PFSK-1 (cell line): ENCODE measurements around the gene UGT1A10.

Source experiments
- FOXP2 ChIP-seq: optimal IDR thresholded peaks from 2 replicates; pipeline ENCODE3; 2011; ENCODE audit warnings: borderline replicate concordance, control low read depth, inconsistent platforms; ENCODE audit not compliant: insufficient read depth; ENCODE audit errors: extremely low read length, extremely low read depth
- POLR2AphosphoS5 ChIP-seq: IDR thresholded peaks from 2 replicates; pipeline ENCODE4 v1.6.1; 2012; ENCODE audit warnings: low read depth, mild to moderate bottlenecking, control low read depth, low read length, moderate library complexity
- SIN3A ChIP-seq: IDR thresholded peaks from 2 replicates; pipeline ENCODE4 v1.6.1; 2012; ENCODE audit warnings: mild to moderate bottlenecking, low read length, moderate library complexity, borderline replicate concordance; ENCODE audit not compliant: insufficient read depth
- TAF1 ChIP-seq: IDR thresholded peaks from 2 replicates; pipeline ENCODE4 v1.6.1; 2012; ENCODE audit warnings: low read length, control low read depth, borderline replicate concordance; ENCODE audit not compliant: insufficient read depth
- TF ChIP-seq, protein P1 (sequence below), 2 experiments: IDR thresholded peaks; 2 replicates each; pipeline versions ENCODE4 v1.6.1 to v1.8.0; 2011 to 2012; ENCODE audit warnings: low read depth in 2 of 2, low read length in 2 of 2, control low read depth in 1 of 2, inconsistent platforms in 1 of 2, mild to moderate bottlenecking in 1 of 2, moderate library complexity in 1 of 2; ENCODE audit not compliant: insufficient read depth in 1 of 2

The UGT1A10 gene

DNA sequence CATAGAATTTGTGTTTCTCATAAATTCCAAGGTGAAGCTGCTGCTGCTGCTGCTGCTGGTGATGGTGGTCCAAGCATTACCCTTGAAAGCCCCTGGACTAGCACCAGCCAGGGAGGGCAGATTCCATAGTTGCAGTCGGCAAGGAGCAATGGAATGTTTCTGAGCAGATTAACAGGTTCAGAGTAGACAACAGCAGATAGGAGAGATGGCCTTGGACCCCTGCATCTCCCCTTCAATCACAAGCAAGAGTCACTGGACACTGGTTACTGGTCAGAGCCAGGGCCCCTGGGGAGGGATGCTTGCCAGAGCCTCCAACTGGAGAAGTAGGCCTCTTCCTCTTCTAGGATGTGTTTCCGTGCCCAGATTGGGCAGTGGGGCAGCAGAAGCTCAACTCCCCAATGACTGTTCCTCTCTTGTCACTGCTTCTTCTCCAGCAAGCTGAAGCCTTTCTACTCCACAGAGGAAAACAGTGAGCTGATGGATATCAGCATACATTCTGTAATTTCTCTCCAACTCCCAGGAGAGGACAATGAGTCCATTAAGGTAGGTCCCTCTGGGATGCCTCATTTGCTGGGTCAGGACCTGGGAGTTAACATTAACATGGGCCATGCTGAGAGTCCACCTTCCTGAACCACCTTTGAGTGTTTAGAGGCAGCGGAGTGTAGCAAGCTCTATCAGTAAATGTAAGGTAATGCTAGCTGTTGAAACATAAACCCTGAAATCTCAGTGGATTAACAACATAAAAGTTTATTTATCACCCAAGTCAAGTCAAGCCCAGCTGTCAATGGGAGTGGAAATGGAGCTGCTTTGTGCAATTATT, 177.2 kb downstream of the UGT1A10 start:
- TF ChIP-seq TAF1 (no peak), SIN3A (no peak), FOXP2 (no peak), POLR2AphosphoS5 (no peak)
- TF ChIP-seq, protein P1, sequence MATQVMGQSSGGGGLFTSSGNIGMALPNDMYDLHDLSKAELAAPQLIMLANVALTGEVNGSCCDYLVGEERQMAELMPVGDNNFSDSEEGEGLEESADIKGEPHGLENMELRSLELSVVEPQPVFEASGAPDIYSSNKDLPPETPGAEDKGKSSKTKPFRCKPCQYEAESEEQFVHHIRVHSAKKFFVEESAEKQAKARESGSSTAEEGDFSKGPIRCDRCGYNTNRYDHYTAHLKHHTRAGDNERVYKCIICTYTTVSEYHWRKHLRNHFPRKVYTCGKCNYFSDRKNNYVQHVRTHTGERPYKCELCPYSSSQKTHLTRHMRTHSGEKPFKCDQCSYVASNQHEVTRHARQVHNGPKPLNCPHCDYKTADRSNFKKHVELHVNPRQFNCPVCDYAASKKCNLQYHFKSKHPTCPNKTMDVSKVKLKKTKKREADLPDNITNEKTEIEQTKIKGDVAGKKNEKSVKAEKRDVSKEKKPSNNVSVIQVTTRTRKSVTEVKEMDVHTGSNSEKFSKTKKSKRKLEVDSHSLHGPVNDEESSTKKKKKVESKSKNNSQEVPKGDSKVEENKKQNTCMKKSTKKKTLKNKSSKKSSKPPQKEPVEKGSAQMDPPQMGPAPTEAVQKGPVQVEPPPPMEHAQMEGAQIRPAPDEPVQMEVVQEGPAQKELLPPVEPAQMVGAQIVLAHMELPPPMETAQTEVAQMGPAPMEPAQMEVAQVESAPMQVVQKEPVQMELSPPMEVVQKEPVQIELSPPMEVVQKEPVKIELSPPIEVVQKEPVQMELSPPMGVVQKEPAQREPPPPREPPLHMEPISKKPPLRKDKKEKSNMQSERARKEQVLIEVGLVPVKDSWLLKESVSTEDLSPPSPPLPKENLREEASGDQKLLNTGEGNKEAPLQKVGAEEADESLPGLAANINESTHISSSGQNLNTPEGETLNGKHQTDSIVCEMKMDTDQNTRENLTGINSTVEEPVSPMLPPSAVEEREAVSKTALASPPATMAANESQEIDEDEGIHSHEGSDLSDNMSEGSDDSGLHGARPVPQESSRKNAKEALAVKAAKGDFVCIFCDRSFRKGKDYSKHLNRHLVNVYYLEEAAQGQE (IDR thresholded peaks at IDR 0.05; ENCODE audit: insufficient read depth in 1 of 2, low read depth in 2 of 2, low read length in 2 of 2): no peak

DNA sequence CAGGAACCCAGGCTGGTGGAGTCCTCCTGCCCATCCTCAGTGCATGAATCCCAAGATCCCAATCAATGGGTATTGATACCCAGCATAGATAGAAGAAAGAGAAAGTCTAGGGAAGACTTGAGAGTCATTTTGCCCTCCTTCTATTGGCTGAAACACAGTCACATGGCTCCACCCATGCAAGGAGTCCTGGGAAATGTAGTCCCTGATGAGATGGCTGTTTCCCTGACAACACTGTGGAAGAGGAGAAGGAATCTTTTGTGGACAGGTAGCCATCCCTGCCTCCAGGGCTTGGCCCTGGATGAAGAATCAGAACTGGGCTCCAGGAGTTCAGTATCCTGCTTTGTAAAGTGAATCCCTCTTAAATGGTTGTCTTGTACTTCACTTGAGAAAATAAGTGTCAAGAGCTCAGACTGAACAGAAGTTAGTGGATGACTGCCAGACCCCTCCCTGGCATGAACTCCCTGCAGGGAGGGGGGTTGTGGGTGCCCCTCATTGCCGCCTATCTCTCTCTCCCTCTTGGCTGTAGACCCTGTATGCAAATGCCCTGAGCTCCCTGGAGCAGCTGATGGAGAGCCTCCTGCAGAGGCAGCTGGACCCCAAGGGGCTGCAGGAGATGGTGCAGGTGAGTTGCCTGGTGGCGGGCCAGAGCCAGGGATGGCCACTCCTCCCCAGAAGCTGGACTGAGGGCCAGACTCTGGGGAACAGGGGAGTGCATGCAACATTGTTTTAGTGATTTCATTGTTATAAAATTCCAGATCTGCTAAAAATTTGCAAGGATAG, 178.0 kb downstream of the UGT1A10 start:
- TF ChIP-seq, protein P1 (IDR thresholded peaks at IDR 0.05; ENCODE audit: insufficient read depth in 1 of 2, low read depth in 2 of 2, low read length in 2 of 2): no peak
- TF ChIP-seq SIN3A (no peak), POLR2AphosphoS5 (no peak), FOXP2 (no peak), TAF1 (no peak)

DNA sequence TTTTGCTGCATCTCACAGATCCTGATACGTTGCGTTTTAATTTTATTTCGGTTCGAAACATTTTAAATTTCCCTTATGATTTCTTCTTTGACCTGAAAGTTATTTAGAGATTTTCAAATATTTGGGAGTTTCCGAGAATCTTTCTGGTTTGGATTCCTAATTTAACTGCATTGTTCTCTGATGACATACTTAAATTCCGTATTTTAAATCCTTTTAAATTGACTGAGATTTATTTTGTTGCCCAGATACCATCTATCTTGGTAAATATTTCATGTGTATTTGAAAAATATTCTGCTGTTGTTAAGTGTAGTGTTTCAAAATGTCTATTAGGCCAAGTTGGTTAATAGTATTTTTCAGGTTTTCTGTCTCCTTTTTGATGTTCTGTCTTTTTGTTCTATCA, 179.6 kb downstream of the UGT1A10 start:
- TF ChIP-seq, protein P1 (IDR thresholded peaks at IDR 0.05; ENCODE audit: insufficient read depth in 1 of 2, low read depth in 2 of 2, low read length in 2 of 2): no peak
- TF ChIP-seq TAF1: no peak
- no peak for TF ChIP-seq SIN3A
- TF ChIP-seq POLR2AphosphoS5: no peak
- no peak for TF ChIP-seq FOXP2

DNA sequence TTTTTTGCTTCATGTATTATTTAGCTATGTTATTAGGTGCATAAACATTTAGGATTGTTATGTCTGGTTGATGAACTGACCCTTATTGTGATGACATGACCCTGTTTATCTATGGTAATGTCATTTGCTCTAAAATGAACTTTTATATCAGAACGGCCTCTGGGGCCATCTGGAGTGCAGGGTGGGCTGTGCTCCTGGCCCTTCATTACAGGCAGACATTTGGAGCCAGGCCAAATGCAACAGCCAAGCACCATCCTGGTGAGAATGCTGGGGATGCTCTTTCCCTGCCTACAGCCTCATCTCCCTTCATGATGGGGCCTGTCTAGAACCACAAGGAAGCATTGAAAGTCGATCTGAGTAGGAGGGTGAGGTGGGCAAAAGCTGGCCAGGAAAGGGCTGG, 180.1 kb downstream of the UGT1A10 start:
- TF ChIP-seq, protein P1 (IDR thresholded peaks at IDR 0.05; ENCODE audit: insufficient read depth in 1 of 2, low read depth in 2 of 2, low read length in 2 of 2): no peak
- TF ChIP-seq TAF1 (no peak), SIN3A (no peak), FOXP2 (no peak), POLR2AphosphoS5 (no peak)
